ENCODE data around the gene UCP1.
A peak's percentile ranks its signal among the peaks of the same experiment; 100 is the strongest.

UCP1 gene, protein sequence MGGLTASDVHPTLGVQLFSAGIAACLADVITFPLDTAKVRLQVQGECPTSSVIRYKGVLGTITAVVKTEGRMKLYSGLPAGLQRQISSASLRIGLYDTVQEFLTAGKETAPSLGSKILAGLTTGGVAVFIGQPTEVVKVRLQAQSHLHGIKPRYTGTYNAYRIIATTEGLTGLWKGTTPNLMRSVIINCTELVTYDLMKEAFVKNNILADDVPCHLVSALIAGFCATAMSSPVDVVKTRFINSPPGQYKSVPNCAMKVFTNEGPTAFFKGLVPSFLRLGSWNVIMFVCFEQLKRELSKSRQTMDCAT

DNA sequence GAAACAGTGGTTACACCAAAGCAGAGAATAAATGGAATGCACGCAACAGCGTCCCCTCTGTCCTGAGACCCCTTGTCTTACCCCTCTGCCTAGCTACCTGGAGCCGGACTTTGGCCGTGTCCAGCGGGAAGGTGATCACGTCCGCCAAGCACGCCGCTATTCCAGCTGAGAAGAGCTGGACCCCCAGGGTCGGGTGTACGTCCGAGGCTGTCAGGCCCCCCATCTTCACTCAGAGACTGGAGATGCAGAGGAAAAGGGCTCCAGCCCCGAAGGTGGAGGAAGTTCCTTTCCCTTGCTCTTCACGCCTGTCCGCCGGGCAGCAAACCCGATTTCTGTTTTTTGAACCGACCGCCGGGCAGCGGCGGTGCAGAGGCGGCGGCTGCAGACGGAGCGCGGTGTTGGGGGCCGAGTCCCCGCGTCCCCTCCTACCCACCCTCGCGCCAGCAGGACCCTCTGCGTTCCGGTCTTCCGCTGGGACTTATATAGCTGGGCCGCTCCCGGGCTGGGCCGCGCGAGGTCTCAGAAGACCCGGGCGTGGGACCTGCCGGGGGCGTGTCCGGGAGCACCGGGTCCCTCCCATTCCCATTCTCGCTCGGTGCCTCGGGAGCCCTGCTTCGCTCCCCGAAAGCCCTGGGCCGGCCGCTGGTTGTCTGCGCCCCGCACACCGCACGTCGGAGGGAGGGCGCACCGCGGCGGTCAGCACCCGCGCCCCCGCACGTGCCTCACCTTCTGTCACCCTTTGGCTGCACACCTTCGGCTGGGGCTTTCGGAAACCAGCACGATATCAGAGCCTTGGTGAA is at the start of gene UCP1:
TSS of gene UCP1 (minus strand) at position 455 of the 800 bp plus-strand sequence. CDS start at position 223, 232 bp downstream.
- DNase-seq = no peak

GRCh38 chr4:140617499-140618248 is 48.9 kb upstream of the UCP1 start:
- no peak for DNase-seq

GRCh38 chr4:140615451-140615850 is 46.7 kb upstream of the UCP1 start:
- DNase-seq = no peak

DNA sequence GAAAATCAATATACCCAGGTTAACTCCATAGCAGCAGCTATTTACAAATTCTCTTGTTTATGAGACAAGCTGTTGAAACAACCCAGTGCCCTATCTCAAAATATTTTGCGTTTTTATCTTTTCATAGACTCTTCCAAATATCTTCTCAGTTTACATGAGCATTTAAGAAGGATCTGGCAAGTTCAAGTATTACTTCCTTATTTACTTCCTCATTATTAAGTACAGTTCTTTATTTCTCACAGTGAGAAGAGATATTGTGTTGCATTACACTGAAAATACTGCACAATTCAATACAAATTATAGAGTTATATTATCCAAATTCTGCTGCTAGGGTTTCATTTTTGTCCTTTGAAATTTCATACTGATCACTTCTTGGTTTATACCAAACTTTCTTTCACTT is 43.6 kb upstream of the UCP1 start:
- DNase-seq = no peak

DNA sequence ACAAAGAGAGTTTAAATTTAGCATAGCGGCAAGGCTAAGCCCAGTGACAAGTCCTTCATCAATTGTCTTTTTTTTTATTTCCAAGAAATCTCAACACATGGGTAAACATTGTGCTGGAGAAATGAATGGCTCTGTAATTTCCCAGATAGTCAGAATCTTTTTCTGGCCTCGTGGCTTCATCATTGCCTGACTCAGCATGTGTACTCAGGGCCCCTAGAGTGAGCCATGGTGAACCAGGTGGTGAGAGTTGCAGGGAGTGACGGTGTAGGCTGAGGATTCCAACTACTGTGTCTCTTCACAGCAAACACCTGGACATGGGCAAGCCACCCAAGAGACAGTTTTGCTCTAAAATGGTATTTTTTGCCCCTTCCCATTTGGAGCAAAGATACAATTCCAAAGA is 43.1 kb upstream of the UCP1 start:
- no peak for DNase-seq

GRCh38 chr4:140609548-140610425 is 41.0 kb upstream of the UCP1 start:
- DNase-seq = peak; percentile 34

DNA sequence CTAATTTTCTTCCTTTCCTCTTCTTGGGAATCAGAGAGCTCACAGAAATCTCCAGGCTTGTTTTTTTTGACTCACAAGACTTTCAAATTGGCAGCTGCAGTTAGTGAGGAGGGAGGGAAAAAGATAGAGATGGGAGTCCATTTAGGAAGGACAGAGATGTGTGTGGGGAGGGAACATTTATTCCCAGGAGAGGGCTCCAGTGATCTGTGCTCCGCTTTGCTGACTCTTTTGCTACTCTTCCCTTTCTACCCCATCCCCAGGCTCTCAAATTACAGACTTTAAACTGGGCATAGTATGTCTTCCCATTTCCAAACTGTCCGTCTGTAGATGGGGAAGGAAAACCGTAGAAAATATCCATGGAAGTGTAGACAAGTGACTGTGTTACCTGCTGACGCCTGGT is 39.1 kb upstream of the UCP1 start:
- DNase-seq = no peak

- DNase-seq = no peak
Measured at GRCh38 chr4:140604544-140604943, 35.8 kb upstream of the UCP1 start.

DNA sequence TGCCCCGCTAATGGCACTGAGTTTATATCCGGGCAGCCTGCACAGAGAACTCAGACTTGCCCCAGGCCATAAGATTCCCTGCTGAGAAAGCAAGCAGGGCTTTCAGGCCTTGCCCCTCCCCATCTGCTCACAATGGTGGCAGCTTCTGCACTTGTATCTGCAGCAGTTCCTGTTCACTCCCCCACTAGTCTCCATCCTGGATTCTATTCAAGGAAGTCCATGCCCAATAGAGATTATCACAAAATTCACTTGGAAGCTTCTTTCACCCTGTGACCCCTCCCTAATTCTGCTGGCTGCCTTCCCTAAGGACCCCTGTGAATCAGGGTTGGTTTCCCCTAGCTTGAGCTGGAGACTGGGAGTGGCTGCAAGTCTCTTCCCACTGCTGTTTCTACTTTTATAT is 34.5 kb upstream of the UCP1 start:
- no peak for DNase-seq

DNA sequence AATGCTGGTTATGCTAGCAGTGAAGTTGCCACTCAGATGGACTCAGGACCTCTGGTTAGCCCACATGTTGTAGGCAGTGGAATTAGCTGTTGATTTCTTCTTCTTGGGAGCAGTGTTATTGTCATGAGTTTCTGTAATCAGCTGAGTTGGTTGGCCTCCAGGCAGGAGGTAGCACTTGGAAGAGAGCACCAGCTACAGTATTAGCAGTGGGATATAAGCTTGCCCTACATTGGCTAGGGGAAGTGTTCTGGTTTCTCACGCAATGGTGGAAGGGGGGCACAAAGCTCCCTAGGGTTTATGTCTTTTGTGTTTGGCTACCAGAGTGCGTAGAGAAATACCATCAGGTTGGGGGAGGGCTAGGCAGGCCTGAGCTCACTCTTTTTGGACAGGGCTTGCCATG is 34.0 kb upstream of the UCP1 start:
- DNase-seq = no peak

DNA sequence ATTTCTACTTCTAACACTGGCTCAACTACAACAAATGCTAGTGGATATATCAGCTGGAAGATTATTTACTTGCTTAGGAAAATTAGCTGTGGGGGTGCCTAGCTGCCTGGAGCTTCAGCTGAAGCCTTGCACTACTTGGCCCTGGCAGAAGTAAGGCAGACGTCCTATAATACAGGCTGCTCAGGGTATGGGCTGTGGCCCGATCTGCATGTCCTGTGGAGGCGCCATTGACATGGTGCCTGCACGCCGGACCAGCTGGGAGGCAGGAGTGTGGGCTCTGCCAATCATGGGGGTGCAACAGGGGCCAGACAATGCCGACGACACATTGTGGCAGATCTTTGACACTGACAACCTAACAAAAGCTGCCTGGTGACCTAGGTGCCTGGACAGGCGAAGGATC is 31.6 kb upstream of the UCP1 start:
- no peak for DNase-seq

DNA sequence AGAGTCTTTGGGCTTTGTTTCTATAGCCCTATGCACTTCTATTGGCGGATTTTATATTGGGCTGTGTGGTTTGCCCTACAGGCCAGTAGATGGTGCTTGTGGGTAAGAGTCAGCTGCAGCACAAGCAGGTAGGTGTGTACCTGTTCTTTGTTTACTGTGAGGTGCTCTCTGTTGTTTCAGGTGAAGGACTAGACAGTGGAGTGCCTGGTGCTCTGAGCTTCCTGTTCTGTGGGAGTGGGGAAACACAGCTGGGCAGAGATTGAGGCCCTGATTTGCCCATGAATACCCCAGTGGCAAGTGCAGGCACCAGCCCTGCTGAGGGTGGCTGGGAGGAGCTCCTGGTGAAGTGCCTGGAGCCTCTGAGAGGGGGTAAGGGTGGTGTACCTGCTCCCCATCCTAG is 26.3 kb upstream of the UCP1 start:
- no peak for DNase-seq

GRCh38 chr4:140584439-140584838 is 15.7 kb upstream of the UCP1 start:
- DNase-seq = no peak

DNA sequence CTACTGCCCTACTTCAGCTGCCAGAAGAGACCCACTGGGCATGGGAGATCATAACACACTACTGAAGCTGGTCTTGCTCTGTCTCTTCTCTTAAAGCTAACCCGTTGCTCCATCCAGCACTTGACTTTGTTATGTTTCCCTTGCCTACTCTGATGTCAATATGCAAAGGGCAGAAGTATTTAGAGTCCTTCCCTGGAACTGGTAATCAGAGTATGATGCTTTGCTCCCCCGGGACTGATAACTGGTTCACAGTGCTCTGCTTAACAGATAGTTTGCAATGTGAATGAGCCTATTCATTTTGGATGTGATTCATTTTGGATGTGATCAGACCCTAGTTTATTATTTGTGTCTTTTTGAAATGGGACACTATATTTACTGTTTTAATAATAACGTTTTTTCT is 12.3 kb upstream of the UCP1 start:
- no peak for DNase-seq

DNA sequence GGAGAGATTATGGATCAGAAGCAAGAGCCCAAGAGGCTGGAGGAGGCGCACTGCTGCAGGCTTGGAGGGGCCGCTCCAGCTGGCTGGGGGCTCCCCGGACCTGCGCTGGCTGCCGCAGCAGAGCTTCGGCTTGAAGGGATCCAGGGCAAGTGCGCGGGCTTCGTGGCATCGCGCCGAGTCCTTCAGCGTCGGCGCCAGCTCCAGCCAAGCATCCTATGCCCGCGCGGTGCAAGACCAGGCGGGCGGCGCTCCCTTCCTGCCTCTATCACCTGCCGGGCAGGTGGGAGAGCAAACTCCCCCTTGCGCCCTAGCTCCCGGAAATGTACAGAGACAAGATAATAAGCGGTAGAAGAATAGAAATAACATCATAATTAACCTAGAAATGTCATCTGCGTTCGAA is 10.5 kb upstream of the UCP1 start:
- DNase-seq = no peak

DNA sequence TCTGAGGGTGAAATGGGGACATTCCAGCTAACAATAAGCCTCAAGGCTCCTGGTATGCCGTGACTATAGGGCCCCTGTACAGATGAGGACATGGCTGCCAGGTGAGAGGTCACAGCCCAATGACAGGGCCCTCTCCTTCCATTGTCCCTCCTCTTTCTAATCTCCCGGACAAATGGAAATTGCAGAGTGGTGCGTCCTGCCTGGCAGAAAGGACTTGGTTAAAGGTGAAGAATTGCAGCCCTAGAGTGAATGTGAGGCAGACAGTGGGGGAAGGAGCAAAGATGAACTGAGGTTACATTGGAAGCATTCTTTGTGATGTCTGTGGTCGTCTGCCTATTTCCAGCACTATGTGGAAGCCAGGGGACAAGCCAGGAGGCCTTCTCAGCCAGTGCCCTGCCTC is 6.7 kb upstream of the UCP1 start:
- no peak for DNase-seq

DNA sequence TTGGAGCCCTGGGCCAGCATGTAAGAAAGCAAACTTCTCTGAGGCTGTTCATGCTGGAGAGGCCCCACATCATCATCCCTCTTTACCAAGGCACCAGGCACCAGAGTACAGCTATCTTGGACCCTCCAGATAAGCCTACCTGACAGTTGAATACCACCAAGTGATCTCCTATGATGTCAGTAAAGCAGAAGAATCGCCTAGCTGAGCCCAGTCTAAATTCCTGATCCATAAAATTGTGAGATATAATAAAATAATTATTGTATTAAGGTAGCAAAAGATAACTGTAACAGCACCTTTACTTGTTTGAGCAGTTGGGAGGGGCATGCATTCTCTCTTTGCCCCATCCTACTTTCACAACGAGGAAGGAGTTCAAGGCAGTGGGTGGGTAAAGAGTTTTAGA is 2.9 kb upstream of the UCP1 start:
- no peak for DNase-seq

DNA sequence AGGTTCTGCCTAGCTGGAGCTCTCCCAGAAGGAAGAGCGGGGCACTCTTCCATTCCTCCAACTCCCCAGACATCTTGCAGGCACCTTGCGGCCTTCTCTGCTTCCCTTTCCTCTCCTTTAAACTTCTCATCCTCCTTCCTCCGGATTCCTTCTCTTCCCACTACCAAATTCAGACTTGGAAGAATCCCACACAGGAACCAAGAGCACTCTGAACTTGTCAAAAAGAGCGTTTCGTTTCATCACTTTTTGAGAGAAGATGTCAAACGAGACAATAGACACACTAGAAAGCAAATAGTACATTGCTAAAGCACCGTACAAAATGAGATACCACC is 512 bp upstream of the UCP1 start:
- DNase-seq = no peak

DNA sequence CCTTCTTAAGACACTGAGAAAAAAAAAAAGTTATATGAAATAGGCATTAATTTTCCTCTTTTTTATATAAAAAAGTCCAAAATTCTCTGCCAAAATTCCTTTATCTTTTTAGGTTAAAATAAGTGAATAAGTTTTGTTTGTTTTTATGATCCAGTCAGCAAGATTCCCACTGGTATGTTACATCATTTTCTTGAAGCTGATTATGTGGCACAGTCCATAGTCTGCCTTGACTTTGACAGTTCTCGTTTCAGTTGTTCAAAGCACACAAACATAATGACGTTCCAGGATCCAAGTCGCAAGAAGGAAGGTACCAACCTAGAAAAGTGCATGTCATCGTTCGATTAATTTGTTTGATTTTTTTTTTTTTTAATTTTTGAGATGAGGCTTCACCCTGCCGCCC is 9.1 kb downstream of the UCP1 start:
- DNase-seq = no peak

GRCh38 chr4:140557831-140558435 is 10.8 kb downstream of the UCP1 start:
- no peak for DNase-seq

- DNase-seq = no peak
Measured at GRCh38 chr4:140556372-140557085, 12.2 kb downstream of the UCP1 start.

- DNase-seq = no peak
Measured at GRCh38 chr4:140533951-140534480, 34.7 kb downstream of the UCP1 start.
